HG03196 (cell line): ENCODE measurements around the gene MYLK3.

Source experiments
- ATAC-seq: cut with Tn5 transposase; IDR thresholded peaks from one replicate; pipeline ENCODE4 v1.9.1; 2021; ENCODE audit not compliant: unreplicated experiment

The MYLK3 gene

DNA sequence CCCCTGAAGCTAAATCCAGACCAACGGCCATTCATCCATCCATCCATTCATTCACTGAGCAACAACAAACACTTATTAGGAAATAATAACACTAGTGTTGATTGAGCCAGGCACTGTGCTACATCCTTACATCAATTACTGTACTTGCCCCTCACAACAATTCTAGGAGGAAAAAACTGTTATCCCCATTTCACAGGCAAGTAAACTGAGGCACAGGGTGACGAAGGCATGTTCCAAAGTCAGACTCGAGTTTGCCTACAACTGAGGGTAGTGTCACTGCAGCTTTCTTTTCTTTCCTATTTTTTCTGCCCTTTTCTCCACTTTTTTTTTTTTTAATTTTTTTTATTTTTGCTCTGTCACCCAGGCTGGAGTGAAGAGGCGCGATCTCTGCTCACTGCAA, 11.2 kb upstream of the MYLK3 start:
- no peak for ATAC-seq

- ATAC-seq, result no peak
Observed at GRCh38 chr16:46757339-46758050, 9.4 kb upstream of the MYLK3 start.

DNA sequence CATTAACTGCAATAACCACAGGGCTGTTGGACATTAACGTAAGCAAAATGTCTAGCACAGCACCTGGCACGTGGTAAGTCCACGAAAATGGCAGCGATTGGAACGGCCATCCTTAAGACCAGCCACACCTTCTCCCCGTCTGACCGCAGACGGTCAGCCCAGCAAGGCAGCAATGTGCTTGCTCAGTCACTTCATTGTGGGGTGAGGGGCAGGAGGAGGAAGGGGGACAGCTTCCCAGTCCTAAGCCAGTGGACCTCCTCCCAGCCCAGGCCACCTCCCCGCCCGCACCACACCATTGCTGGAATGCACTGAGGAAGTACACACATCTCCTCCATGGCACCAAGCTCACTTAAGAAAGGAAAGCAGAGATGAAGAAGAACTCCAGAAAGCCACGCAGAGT, 8.6 kb upstream of the MYLK3 start:
- no peak for ATAC-seq

- no peak for ATAC-seq
Observed at GRCh38 chr16:46753015-46753414, 4.9 kb upstream of the MYLK3 start.

DNA sequence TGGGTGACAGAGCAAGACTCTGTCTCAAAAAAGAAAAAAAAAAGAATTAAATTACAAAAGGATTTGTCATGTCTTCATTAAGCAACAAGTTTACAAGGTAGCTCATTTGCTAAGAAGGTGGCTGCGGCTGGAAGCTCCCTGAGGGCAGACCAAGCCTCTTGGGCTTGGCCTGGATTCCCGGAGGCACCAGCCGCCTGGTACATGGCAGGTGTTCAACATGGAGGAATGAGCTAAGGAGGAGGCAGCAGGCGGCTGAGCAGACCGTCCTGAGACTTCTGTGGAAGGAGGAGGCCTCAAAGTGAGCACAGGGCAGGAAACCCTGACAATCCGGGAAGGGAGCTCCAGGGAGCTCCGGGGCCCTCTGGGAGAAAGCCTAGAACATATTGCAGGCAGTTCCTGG, 3.2 kb upstream of the MYLK3 start:
- no peak for ATAC-seq

GRCh38 chr16:46748775-46749705, 896 bp upstream of the MYLK3 start:
- no peak for ATAC-seq

- ATAC-seq, result no peak
Observed at GRCh38 chr16:46746821-46747776, 1.0 kb downstream of the MYLK3 start.

GRCh38 chr16:46745617-46746016, 2.5 kb downstream of the MYLK3 start:
- ATAC-seq, result no peak

GRCh38 chr16:46743232-46743719, 4.9 kb downstream of the MYLK3 start:
- no peak for ATAC-seq

- ATAC-seq, result no peak
Observed at GRCh38 chr16:46739934-46740333, 8.2 kb downstream of the MYLK3 start.

GRCh38 chr16:46737621-46738214, 10.4 kb downstream of the MYLK3 start:
- ATAC-seq, result no peak

GRCh38 chr16:46736695-46737094, 11.4 kb downstream of the MYLK3 start:
- no peak for ATAC-seq

DNA sequence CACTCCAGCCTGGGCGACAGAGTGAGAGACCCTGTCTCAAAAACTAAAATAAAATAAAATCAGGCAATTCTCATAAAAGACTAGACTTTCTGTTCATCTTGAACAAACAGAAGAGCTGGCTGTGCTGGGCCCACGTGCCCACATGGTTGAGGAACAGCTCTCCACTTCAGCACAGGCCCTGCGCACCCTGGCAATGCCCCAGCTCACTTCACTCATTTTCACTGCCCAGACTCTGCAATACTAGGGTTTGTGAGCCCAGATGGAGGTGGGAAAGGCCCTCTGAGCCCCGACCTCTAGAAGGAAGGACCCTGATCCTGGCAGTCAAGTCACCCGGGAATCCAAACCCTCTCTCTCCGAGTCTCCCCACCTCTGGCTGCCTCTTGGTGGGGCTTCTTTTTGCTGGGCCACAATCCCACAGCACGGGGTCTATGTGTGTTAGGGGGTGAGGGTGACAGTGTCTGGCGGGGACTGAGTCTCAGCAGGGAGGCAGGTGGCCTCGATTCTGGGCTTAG, 14.8 kb downstream of the MYLK3 start:
- ATAC-seq, result no peak

- ATAC-seq, result no peak
Observed at GRCh38 chr16:46732561-46732960, 15.6 kb downstream of the MYLK3 start.

DNA sequence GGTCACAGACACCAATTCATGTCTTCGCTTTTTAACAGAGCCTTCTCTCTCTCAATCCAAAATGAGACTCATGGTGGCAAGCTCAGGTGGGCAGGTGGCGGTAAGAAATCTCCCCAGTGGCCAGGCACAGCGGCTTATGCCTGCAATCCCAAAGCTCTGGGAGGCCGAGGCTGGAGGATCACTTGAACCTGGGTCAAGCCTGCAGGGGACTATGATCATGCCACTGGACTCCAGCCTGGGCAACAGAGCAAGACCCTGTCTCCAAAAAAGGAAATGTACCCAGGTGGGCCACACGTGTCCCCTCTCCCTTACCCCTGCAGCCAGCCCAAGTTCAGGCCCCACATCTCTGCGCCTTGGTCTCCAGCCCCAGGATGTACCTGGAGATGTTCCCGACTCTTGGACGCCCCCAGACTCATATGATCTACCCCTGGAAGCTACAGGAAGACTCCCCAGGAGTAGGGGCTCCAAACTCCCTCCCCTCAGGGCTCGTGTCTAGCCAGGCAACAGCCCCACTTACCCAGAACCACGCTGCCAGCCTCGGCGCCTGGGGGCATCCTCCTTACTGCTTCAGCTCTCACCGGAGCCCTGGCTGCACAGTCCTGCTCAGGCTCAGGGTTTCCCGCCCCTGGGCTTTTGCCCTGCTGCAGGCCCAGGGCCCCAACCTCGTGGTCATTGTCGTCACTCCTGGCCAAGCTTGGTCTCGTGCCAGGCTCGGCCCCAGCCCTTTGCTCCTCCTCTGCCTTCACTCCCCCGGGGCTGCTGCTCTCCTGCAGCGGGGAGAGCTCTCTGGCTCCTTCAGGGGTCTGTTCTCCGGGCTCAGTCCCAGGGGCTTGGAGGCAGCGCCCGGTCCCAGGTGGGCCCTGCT, 16.2 kb downstream of the MYLK3 start:
- ATAC-seq, result no peak

- ATAC-seq, result no peak
Observed at GRCh38 chr16:46730801-46731690, 17.1 kb downstream of the MYLK3 start.

DNA sequence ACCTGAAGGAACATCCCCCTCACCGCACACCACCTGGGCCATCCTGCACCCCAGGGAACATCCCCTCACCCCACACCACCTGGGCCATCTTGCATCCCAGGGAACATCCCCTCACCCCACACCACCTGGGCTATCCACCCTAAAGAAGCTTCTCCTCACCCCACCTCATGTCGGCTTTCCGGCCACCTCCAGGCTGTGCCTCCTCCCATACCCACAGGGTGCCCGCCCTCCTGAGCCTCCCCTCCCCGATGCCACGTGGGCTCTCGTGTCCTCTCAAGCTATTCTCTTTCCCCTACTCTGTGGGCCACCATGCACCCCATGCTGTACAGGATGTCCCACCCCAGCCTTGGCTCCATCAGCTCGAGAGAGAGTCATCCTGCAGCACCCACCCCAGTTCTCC, 18.0 kb downstream of the MYLK3 start:
- no peak for ATAC-seq

DNA sequence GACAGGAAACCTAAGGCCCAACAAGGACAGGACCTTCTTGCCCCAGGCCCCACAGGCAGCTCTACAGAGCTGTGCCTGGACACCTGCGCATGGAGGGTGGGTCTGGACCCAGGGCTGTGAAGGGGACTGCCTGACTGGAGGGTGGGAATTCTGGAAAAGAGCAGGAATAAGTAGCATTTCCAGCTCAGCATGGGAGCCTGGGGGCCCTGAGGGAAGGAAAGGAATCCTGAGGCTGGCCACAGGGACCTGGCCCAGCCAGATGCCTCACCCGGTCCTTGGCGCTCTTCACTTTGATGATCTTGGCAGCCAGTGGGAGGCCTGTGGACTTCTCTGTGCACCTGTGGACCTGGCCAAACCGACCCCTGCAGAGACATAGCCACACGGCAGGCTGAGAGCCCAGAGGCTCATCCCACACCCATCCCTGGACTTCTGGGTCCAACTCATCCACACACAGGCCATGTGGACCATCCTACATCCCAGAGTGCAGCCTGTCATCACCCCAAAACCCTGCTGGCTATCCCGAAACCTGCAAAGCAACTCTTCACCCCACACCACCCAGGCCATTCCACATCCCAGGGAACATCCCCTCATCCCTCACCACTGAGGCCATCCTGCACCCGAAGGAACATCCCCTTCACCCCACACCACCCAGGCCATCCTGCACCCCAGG, 18.7 kb downstream of the MYLK3 start:
- no peak for ATAC-seq
